NCI-H748 (cell line): Measurements from ENCODE around the gene CFAP74.
"Not testable (repeated sequence)": the region's sequence is repeated elsewhere in the genome, so short reads cannot be mapped to it uniquely, and the experiment has no call there.

ENCODE experiments used
- DNase-seq: peaks from one replicate; lab custom pipeline; 2025; ENCODE audit not compliant: unreplicated experiment; lab: John Stamatoyannopoulos, UW

CFAP74 gene

DNA sequence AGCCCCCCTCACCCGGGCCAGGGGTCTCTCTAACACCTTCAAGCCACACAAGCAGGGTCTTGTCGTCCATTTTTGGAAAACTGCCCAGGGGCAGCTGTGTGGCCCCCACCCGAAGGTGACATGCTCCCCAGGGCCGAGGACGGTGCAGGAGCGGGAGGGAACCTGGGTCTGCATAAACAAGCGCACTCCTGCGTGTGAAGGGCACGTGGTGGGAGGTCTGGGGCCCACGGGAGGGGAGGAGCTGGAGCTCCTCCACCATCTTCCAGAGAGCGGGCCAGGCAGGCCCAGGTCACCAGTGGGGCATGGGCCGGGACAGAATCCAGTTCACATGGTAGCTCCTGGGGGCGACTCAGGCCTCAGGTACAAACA, 16.5 kb downstream of the CFAP74 start:
- no peak for DNase-seq

DNA sequence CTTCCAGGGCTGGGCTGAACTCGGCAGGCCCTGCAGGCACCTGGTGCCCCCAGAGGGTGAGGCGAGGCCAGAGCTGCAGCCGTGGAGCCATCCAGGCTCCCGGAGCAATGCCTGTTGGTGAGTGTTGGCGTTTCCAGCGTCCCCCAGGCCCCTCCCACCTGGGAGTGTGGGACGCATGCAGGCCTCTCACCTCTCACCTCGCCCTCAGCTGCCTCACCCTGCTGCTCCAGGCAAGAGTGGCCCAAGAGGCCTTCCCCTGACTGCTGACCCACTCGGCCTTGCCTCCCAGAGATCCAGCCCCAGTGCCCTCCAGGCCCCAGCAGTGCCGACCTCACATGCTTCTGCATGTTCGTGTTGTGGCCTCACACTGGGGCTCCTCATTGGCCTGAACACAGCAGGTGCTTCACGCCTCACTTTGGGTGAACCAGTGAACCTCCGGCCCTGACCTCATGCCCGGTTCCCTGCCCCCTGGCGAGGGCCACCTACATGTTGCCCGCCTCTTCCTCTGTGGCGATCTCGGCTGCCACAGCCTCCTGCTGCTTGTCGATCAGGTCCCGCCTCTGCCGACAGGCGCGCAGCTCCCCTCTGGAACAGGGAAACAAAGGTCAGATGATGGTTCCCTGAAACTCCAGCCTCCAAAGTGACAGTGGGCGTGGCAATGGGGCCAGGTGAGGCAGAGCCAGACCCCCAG, 17.0 kb downstream of the CFAP74 start:
- no peak for DNase-seq

DNA sequence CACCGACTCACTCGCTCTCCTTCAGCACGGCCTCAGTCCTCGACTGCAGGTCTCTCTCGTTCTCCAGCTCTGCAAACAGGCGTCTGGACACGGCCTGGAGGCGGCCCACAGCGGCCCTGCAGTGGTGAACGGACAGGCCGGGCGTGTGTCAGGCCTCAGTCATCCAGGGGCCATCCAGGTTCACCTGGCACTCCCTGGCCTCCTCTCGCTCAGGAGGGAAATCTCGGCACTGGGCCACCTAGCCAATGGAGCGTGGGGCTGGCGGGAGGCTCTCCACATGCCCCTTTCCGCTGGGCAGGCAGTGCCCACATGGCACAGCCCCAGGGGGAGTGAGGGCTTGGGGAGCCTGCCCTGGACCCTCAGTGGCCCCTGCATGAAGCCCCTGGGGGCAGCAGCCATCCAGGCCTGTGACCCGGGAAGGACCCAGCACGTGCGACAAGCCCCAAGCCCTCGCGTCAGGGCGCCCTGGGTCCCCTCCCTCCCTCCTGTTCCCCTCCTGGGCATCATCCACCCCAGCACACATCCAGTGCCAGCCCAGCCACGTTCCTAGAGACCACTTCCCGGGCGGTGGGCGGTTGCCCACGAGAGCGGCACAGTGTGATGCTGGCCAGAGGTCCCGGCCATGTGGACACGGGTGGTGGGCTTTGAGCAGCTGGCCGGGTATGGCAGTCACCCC, 18.1 kb downstream of the CFAP74 start:
- no peak for DNase-seq

GRCh38 chr1:1984560-1985070, 19.0 kb downstream of the CFAP74 start:
- no peak for DNase-seq

DNA sequence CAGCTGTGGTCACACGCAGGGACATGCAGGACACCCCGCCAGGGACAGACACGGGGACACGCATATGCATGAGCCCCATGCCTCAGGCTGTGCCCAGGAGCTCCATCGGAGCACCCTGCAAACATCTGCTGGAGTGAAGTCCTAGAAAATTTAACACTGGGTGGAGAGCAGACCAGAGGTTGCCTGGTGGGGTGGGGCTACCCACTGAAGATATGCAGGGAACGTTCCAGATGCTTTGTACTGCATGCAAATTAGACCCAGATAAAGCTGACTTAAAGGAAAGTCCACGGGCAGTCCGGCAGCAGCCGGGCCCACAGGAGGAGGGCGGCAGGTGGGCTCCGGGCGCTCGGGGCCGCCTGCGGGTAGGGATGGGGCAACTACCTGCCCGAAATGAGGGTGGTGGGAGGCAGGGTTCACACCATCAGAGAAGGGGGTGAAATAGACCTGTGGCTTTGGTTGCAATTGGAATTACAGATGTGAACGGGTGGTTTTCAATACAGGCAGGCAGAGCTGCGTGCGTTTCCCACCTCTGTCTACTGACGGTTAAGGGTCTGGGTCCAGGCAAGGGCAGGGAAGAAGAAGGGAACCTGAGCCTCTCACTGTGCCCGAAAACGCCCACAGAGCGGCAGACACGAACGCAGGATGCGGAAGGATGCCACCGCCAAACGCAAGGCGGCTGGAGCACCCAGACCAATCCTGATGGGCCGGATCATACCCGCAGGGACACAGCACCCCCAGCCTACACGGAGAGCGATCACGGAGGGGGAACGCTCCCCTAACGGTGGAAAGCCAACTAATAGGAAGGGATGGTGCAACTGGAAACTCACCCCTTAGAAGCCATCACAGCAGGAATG, 21.0 kb downstream of the CFAP74 start:
- DNase-seq = no peak

DNA sequence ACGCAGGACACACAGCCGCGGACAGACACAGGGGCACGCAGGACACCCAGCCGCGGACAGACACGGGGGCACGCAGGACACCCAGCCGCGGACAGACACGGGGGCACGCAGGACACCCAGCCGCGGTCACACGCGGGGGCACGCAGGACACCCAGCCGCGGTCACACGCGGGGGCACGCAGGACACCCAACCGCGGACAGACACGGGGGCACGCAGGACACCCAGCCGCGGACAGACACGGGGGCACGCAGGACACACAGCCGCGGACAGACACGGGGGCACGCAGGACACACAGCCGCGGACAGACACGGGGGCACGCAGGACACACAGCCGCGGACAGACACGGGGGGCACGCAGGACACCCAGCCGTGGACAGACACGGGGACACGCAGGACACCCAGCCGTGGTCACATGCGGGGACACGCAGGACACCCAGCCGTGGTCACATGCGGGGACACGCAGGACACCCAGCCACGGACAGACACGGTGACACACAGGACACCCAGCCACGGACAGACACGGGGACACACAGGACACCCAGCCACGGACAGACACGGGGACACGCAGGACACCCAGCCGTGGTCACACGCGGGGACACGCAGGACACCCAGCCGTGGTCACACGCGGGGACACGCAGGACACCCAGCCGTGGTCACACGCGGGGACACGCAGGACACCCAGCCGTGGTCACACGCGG, 21.8 kb downstream of the CFAP74 start:
- not testable (repeated sequence) for DNase-seq

GRCh38 chr1:1981142-1981500, 22.5 kb downstream of the CFAP74 start:
- no peak for DNase-seq

DNA sequence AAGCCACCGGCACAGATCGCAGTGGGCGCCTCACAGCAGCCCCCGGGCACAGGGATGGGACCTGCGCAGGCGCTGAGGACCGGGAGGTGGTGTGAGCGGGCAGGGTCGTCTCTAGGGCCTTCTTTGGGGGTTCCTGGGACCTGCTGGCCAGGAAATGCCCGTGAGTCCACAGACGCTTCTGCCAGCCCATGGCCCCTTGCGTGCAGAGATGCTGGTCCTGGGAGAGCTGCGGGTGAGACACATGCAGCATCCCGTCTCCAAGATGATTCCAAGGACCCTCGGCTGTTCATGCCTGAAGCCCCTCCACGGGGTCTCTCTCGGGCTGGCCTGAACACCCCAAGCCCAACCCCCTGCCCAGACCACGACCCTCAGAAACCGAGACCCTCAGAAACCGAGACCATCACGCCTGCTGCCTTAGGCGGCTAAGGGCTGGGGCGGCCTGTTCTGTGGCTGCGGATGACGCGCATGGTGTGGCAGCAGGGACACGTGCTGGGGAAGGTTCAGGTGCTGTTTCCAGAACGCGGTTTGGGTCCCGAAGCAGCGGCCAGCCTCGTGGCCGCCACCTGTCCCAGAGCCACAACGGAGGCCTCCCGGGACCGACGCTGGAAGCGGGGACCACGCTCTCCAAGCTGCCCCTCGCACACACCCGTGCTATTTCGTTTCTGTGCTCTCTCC, 23.0 kb downstream of the CFAP74 start:
- no peak for DNase-seq

GRCh38 chr1:1979482-1980165, 24.0 kb downstream of the CFAP74 start:
- DNase-seq = no peak

GRCh38 chr1:1978690-1979481, 24.7 kb downstream of the CFAP74 start:
- not testable (repeated sequence) for DNase-seq

DNA sequence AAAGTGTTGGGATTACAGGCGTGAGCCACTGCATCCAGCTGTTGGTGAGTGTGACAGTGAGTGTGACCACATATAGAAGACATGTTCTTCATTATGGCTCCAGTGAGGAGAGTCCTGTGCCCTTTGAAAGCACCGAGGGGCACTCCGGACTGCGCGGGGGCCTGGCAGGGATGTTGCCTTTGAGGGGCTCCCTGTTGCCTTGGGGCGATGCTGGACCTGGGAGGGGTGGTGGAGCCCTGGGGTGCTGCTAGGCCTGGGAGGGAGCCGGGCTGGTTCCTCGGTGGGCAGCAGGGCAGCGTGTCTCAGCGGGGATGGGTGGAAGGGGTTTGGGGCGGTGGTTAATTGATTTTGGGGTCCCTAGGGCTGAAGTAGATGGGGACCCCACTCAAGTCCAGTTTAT, 25.5 kb downstream of the CFAP74 start:
- DNase-seq = no peak

GRCh38 chr1:1976031-1976430, 27.6 kb downstream of the CFAP74 start:
- DNase-seq = no peak

DNA sequence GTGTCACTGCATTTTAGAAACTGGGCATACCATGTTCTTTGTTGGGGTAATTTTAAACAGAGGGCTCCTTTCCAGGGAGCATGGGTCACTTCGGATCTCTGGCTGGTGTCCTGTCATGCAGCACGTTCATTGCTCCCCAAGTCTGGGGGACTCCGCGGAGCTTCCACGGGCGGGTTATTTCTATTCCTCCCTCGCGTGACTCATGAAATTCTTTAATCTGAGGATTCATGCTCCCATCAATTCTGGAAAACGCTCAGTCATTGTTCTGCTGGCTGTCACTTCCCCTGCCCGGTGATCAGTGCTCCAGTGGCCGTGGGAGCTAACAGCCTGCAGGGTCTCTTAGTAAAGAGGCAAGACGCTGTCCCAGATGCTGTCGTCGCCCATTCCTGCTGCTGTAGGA, 28.1 kb downstream of the CFAP74 start:
- DNase-seq = no peak

DNA sequence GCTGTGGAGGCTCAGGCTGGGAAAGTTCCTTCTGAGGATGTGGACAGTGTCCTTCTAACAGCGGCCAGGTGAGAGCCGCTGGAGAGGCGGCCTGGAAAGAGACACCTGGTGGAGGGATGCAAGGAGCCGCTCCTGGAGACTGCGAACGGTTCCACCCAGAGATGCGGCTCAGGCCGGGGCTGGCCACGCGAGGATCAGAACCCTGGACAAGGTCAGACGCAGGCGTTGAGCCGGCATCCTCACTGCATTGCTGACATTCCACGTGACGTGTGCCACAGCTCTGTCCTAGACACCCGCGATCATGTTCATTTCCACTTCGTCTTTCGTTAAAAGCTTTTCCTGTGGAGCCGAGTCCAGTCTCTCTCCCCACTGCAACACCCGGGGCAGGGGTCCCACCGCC, 28.8 kb downstream of the CFAP74 start:
- DNase-seq = no peak

DNA sequence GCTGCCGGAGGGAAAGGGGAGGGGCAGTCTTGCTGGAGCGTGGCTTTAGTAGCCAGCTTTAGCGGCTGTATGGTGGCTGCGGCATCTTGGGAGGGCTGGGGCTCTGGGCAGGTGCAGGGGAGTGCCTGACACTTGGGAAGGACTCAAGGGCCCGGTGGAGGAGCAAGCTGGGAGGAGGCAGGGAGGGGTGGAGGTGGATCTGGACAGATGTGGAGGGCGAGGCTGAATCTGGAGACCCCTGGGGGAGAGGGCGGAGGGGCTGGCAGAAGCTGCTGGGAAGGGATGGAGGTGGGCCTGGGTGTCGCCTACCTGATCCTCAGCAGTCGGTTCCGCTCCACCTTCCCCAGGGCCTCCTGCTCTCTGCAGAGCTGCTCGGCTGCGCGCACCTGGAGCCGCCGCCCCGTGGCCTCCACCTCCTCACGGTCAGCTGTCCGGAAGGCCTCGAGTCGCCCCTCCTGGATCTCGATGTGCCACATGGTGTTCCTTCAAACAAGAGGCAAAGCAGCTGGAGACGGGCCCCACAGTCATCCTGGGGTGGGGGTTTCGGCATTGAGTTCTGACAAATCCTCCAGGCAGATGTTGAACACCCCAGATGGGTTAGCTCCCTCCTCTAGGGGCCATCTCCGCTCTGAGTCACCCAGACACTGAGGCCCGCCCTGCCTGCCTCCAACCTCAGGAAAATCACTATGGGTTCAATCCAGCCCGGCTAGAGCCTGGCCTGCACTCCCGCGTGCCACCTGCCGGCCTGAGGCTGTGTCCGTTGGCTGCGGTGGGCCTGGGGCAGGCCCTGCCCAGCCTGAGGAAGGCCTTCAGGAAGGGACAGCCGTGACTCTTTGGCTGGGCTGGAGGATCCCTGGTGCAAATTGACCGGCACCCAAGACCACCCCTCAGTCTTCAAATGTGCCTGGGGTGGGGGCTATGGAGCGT, 29.6 kb downstream of the CFAP74 start:
- DNase-seq = no peak

GRCh38 chr1:1972976-1973715, 30.4 kb downstream of the CFAP74 start:
- no peak for DNase-seq

DNA sequence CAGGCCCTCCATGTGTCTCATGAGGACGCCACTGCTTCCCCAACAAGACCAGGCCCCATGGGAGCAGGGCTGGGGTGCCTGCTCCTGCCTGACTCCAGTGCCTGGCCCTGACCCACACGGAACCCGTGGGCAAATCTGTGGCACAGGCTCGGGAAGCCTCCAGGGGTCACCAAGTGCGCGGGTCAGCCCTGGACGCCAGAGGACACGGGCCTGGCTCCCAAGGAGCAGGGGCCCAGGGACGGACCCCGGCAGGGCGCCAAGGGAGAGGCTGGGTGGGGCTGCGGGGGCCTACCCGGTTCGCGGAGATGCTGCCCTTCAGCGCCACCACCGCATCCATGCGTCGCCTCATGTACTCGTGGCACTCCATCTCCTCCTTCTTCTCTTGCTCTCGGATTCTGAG, 31.9 kb downstream of the CFAP74 start:
- DNase-seq = no peak

DNA sequence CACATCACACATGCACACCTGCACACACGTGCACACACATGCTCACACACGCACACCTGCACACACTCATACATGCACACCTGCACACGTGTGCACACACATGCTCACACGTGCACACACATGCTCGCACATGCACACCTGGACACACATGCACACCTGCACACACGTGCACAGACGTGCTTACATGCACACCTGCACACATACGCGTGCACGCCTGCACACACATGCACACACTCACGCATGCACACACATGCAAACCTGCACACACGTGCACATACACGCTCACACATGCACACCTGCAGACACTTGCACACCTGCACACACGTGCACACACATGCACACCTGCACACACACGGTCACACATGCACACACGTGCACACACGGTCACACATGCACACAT, 32.6 kb downstream of the CFAP74 start:
- no peak for DNase-seq
